HG02852 (cell line): ENCODE data around the gene ZNF74.
"Not testable (repeated sequence)": the region's sequence is repeated elsewhere in the genome, so short reads cannot be mapped to it uniquely, and the experiment has no call there.

Source experiments
- ATAC-seq: cut with Tn5 transposase; IDR thresholded peaks from one replicate; pipeline ENCODE4 v1.9.1; 2021; ENCODE audit warnings: mild to moderate bottlenecking, moderate library complexity; ENCODE audit not compliant: unreplicated experiment

The ZNF74 gene

GRCh38 chr22:20399866-20400605 lies 6.1 kb downstream of the ZNF74 start:
- ATAC-seq: no peak

GRCh38 chr22:20400606-20401375 lies 6.8 kb downstream of the ZNF74 start:
- ATAC-seq: no peak

- ATAC-seq: no peak
These were observed 7.5 kb downstream of the ZNF74 start for GRCh38 chr22:20401376-20402014.

- ATAC-seq: no peak
These were observed 9.2 kb downstream of the ZNF74 start for GRCh38 chr22:20402960-20403778.

- no peak for ATAC-seq
These were observed 9.8 kb downstream of the ZNF74 start for GRCh38 chr22:20403779-20404140.

DNA sequence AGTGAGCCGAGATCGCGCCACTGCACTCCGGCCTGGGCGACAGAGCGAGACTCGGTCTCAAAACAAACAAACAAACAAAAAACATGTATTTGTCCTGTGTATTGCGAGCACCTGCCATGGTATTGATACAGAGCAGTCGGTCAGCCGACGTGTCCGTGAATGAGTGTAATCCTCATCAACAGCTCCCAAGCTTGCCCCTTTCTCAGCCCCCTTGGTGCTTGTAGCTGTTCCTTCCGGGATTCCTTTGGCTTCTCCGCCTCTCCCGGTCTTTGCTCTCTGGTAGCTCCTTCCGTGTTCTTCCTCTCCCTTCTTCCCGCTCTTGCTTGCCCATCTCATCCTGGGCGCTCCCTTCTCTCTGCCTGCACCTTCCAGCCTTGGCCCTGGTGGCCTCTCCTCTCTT lies 10.9 kb downstream of the ZNF74 start:
- no peak for ATAC-seq

- no peak for ATAC-seq
These were observed 11.5 kb downstream of the ZNF74 start for GRCh38 chr22:20405291-20405930.

DNA sequence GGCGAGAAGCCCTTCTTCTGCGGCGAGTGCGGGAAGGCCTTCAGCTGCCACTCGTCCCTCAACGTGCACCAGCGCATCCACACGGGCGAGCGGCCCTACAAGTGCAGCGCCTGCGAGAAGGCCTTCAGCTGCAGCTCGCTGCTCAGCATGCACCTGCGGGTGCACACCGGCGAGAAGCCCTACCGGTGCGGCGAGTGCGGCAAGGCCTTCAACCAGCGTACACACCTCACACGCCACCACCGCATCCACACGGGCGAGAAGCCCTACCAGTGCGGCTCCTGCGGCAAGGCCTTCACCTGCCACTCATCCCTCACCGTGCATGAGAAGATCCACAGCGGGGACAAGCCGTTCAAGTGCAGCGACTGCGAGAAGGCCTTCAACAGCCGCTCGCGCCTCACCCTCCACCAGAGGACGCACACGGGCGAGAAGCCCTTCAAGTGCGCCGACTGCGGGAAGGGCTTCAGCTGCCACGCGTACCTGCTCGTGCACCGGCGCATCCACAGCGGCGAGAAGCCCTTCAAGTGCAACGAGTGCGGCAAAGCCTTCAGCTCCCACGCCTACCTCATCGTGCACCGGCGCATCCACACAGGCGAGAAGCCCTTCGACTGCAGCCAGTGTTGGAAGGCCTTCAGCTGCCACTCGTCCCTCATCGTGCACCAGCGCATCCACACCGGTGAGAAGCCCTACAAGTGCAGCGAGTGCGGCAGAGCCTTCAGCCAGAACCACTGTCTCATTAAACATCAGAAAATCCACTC lies 12.2 kb downstream of the ZNF74 start:
- no peak for ATAC-seq

GRCh38 chr22:20406686-20407408 lies 12.9 kb downstream of the ZNF74 start:
- ATAC-seq: no peak

DNA sequence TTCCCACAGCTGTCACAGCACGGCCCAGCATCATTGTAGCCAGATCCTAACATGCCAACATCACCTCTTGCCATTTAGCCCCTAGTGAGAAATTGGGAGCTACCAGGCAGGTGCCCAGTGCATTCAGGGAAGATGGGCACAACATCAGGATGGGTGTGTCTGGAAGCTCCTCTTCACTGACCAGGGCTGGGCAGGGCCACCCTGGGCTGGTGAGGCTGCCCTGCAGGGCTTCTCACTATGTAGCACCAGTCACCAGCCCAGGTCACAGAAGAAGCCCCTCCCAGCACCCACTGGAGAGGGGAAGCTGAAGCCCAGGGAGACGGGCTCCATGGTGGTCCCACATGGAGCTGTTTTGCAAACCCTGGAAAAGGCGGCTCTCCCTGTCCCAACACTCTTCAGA lies 13.9 kb downstream of the ZNF74 start:
- no peak for ATAC-seq

GRCh38 chr22:20408891-20409290 lies 14.9 kb downstream of the ZNF74 start:
- no peak for ATAC-seq

DNA sequence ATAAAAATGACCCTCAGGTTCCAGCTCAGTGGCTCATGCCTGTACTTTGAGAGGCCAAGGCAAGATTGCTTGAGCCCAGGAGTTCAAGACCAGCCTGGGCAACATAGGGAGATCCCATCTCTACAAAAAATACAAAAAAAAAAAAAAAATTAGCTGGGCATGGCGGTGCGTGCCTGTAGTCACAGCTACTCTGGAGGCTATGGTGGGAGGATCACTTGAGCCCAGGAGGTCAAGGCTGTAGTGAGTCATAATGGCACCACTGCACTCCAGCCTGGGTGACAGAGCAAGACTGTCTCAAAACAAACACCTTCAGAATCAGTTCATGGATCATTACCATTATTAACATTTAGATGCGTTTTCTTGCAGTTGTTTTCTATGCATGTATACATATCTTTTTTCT lies 15.4 kb downstream of the ZNF74 start:
- ATAC-seq: not testable (repeated sequence)

GRCh38 chr22:20412474-20413216 lies 18.7 kb downstream of the ZNF74 start:
- ATAC-seq: no peak

GRCh38 chr22:20413217-20414058 lies 19.5 kb downstream of the ZNF74 start:
- no peak for ATAC-seq

DNA sequence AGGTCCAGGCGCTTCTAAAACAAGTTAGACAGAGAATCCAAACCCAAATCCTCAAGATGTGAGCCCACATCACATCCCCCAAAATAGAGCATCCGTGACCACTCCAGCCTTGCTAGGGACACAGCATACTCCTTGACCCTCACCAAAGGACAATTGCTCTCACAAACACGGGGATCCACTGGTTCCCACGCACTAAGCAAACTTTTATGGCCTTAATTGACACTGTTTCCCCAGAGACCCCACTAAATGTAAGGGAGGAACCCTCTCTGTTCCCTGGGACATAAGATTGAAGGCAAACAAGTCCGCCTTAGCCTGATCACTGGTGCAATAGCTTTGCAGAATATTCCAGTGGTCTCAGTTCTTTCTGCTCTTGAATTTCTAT lies 20.1 kb downstream of the ZNF74 start:
- ATAC-seq: no peak

GRCh38 chr22:20414450-20414849 lies 20.5 kb downstream of the ZNF74 start:
- ATAC-seq: no peak

GRCh38 chr22:20415241-20415640 lies 21.3 kb downstream of the ZNF74 start:
- ATAC-seq: not testable (repeated sequence)

GRCh38 chr22:20415699-20416098 lies 21.7 kb downstream of the ZNF74 start:
- not testable (repeated sequence) for ATAC-seq
